Activated CD8-positive, alpha-beta memory T cell treated with anti-CD3 and anti-CD28 coated beads for 4 hours (primary cell): ENCODE data around the gene KRT86.
"Not testable (repeated sequence)": the region's sequence is repeated elsewhere in the genome, so short reads cannot be mapped to it uniquely, and the experiment has no call there.

Source experiments
- DNase-seq, 2 donors: peaks; one replicate each; pipeline ENCODE4 v3.0.0-alpha.2; 2020; ENCODE audit warnings: low read depth in 2 of 2

Gene KRT86

GRCh38 chr12:52267699-52268098 is 6.7 kb upstream of the KRT86 start:
- DNase-seq = no peak

GRCh38 chr12:52268212-52268611 is 6.2 kb upstream of the KRT86 start:
- no peak for DNase-seq

- DNase-seq = no peak
These were observed 3.8 kb upstream of the KRT86 start for GRCh38 chr12:52270541-52271070.

GRCh38 chr12:52271158-52271557 is 3.3 kb upstream of the KRT86 start:
- no peak for DNase-seq

- no peak for DNase-seq
These were observed 1.2 kb downstream of the KRT86 start for GRCh38 chr12:52275686-52276085.

- DNase-seq = no peak
These were observed 3.2 kb downstream of the KRT86 start for GRCh38 chr12:52277486-52278245.

- DNase-seq = peak; percentile 12 to 48
These were observed 4.4 kb downstream of the KRT86 start for GRCh38 chr12:52278575-52279421.

GRCh38 chr12:52279422-52280318 is 5.2 kb downstream of the KRT86 start:
- no peak for DNase-seq

- no peak for DNase-seq
These were observed 5.9 kb downstream of the KRT86 start for GRCh38 chr12:52280319-52280795.

GRCh38 chr12:52280796-52281560 is 6.5 kb downstream of the KRT86 start:
- no peak for DNase-seq

GRCh38 chr12:52284562-52285171 is 10.2 kb downstream of the KRT86 start:
- DNase-seq = no peak

- DNase-seq = no peak
These were observed 10.8 kb downstream of the KRT86 start for GRCh38 chr12:52285172-52285745.

- DNase-seq = no peak
These were observed 11.5 kb downstream of the KRT86 start for GRCh38 chr12:52285851-52286530.

- not testable (repeated sequence) for DNase-seq
These were observed 12.7 kb downstream of the KRT86 start for GRCh38 chr12:52286857-52287785.

- DNase-seq = not testable (repeated sequence)
These were observed 13.7 kb downstream of the KRT86 start for GRCh38 chr12:52287816-52288805.

GRCh38 chr12:52290483-52291134 is 16.2 kb downstream of the KRT86 start:
- not testable (repeated sequence) for DNase-seq
